HG02840 (cell line): Measurements from ENCODE around the gene GUCY2D.

Experiments
- ATAC-seq: cut with Tn5 transposase; IDR thresholded peaks from one replicate; pipeline ENCODE4 v1.9.1; 2021; ENCODE audit warnings: mild to moderate bottlenecking, moderate library complexity, moderate number of reproducible peaks; ENCODE audit not compliant: unreplicated experiment, low FRiP score

The GUCY2D gene

DNA sequence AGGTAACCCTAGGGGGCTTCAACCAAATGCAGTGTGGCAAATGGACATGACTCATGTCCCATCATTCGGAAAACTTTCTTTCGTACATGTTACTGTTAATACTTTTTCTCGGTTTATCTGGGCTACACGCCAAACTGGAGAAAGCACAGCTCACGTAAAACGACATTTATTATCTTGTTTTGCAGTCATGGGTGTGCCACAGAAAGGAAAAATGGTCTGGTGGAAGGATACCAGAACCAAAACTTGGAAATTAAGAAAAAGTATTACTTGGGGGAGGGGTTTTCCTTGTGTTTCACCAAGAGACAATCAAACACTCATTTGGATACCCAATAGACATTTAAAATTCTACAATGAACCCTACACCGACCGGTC, 60.0 kb downstream of the GUCY2D start:
- ATAC-seq: no peak

DNA sequence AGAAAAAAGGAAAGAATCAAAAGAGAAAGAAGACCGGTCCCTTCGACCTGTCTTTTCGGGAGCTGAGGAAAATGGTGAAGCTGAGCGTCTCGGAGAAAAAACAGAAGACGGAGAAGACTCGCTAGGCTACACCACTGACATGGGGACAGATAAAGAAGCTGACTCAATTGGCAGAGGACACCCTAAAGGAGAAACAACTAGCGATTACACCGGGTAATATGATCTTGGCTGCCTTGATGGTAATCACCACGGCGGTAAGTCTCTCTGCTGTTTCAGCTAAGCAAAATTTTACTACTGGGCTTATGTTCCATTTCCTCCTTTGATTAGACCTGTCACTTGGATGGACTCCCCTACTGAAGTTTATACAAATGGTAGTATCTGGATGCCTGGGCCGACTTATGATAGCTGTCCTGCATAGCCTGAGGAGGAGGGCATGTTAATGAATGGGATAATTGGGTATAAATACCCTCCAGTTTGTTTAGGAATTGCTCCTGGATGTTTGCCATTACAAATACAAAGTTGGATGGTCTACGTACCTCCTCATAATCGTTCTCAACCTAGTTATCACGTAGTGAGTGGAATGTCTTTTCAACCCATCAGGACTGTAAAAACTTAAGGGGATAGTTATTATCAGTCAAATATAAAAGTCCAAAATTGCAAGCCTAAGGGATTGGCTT, 60.5 kb downstream of the GUCY2D start:
- ATAC-seq: no peak

DNA sequence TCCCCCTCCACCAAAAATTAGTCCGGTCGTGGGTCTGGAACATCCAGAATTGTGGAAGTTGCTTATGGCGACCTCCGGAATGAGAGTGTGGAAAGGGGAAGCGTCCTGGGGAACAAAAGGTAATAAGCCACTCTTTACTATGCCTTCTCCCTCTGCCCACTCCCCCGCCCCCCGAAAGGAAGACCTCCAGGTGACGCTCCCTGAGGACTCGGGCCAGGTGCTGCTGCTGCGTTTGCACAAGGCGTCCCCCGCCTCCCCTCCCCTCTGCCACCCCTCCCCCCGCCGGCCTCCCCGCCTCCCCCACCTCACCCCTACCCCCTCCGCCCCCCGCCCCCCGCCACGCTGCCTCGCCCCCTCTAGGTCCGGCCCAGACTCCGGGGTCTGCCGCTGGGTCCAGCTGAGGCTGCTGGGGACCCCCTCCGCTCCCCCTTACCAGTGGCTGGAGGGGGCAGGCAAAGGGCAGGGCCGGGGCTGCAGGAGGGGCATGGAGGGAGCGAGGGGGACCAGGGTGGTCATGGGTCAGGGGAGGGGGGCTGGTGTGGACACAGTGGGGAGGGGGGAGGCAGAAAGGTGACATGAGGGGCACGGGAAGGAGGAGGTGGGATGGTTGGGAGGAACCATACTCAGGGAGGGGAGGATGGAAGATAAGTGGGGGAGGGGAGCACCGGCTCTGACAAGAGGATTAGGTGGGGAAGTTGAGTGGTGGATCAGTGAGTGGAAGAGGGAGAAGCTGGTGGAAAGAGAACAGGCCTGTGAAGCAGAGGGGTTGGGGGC, 61.5 kb downstream of the GUCY2D start:
- no peak for ATAC-seq

DNA sequence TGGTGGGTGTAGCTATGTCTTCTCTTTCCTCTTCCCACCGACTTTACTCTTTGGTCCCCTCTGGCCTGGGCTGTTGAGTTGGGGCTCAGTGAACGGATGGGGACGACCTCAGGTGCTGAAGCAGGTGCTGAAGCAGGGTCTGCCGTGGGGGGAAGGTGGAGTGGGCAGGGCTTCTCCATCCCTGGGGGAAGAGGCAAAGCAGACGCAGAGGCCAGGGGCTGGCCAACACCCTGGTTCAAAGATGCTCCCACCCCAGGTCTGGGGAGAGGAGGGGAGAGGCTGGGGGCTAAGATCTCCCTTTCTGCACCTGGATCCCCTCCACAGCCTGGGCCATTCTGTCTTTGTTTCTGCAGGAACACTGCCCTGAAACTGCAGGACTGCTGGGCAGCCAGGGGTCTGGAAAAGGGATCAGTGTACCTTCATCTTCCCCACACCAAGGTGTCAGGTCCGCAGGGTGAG, 62.2 kb downstream of the GUCY2D start:
- ATAC-seq: no peak

DNA sequence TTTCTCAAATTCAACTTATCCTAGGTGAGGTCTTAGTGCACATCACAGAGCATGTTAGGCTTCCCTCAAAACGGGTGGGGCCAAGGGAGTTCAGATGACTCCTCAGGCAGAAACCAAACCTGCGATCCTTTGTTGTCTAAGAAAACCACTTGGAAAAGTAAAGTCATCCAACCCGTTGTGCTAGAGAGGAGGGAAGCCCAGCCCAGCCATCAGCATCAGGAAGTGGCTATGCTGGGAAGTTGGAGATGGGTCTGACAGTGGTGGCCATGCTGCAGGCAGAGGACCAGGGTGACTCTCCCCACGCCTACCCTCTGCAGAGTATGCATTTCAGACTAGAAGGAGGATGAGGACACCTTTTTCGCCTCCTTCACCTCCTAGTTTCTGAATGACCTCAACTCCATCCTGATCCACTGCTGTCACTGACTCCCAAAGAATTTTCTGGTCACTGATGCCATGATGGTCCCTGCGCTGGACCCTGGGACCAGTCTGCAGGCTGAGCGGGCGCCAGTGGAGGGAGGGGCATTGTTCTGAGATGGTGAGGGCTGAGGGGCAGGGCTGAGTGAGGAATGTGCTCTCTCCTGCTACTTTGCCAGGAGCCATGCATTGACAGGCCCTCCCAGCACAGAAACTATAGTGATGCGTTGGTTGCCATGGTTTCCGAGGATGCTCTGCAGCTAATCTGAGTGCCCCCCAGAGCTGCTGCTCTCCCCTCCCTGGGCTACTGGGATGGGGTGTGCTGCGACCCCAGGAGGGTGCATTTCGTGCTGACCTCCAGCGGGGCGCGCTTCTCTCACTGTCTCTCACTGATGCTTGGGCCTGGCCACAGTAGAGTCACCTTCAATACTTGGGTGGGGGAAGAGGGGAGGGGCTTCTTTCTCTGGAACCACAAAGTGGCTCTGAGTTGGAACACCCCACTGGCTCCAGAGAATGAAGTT, 64.7 kb downstream of the GUCY2D start:
- no peak for ATAC-seq

DNA sequence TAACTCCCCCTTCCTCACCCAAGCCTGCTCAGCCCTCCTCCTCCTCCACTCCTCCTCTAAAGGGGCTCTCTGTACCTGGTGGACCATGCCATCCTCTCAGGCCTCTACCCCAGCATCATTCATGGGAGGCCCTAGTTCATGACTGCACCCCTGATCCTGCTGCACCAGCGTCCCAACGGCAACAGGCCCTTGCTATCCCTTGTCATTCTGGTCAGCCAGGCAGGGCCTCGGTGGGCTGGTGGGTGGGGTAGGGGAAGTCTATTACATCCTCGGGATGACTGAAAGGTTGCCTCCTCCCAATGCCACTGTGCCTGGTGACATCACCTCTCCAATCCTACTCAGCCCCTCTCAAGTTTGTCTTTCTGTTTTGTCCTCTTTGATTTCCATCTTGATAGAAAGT, 65.4 kb downstream of the GUCY2D start:
- ATAC-seq: no peak

DNA sequence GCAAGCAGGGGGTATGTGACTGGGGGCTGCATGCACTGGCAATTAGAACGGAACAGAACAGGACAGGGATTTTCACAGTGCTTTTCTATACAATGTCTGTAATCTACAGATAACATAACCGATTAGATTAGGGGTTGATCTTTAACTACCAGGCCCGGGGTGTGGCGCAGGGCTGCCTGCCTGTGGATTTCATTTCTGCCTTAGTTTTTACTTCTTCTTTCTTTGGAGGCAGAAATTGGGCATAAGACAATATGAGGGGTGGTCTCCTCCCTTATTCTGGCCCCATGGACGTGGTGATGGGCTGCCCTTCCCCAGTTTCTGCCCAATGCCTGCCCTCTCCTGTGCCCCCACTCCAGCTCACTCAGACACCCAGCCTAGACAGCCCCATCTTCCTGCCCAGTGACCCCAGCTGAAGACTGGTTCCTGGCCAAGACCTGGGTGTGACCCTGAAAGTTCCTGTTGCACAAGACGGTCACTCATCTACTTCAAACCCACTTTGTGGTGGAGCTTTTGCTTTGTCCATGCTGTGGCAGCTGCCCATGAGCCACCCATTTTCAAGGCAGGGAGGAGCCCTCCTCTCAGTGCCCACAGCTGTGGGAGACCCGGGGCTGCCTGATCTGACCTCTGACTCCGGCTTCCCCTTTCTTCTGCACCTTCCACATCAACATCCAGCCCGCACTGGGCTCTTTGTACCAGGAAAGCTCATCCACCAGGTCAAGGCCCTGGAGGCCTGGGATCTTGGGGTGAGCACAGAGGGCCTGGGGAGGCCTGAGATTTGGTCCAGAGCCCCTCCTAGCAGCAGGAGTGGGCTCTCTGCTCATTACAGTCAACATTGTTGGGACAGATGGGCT, 66.5 kb downstream of the GUCY2D start:
- ATAC-seq: no peak

DNA sequence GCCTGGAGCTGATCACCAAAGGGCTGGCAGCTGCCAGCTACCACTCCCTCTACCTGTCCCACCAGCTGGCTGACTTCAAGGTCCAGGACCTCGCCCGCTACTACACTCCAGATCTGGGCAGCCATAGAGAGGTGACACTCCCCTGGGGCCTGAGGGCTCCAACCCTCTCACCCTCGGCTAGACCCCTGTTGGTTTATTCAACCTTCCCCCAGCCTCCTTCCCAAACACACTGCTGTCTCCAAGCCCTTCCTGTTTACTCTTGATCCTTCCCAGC, 67.1 kb downstream of the GUCY2D start:
- ATAC-seq: no peak
